ENCODE results near the gene SLC9A3. TPM values are rescaled to one million over a fixed set of nuclear protein-coding genes. Genes with fewer than 3 reads are reported as not detected.

Gene SLC9A3
- total RNA-seq, 2 donors from 2014 or later, result 1.3 to 1.8 TPM

GRCh38 chr5:499233-500209 is 24.7 kb downstream of the SLC9A3 start:
- H3K27ac Mint-ChIP-seq, result no peak overlapping the region
- no peaks in the 10 kb centered on the region for H3K9me3 Mint-ChIP-seq
- ATAC-seq (replicated peaks in 1 of 2) (no peak), DNase-seq (no peak)
- peaks cover 35% of the 10 kb centered on the region for H3K27me3 Mint-ChIP-seq (ENCODE audit: low read depth)
- no peaks in the 10 kb centered on the region for H3K4me1 Mint-ChIP-seq (ENCODE audit: low read depth)
- no peak overlapping the region for H3K4me3 Mint-ChIP-seq
- H3K36me3 Mint-ChIP-seq (ENCODE audit: insufficient read depth in 2 of 2), result no peaks in the 10 kb centered on the region

- no peak for DNase-seq
- H3K27me3 Mint-ChIP-seq (ENCODE audit: low read depth), result peaks cover 31% of the 10 kb centered on the region
- no peaks in the 10 kb centered on the region for H3K36me3 Mint-ChIP-seq (ENCODE audit: insufficient read depth in 2 of 2)
- no peak overlapping the region for H3K27ac Mint-ChIP-seq
- H3K4me1 Mint-ChIP-seq (ENCODE audit: low read depth), result no peaks in the 10 kb centered on the region
- ATAC-seq (replicated peaks in 1 of 2), result no peak
- no peak overlapping the region for H3K4me3 Mint-ChIP-seq
- no peaks in the 10 kb centered on the region for H3K9me3 Mint-ChIP-seq
Measured at GRCh38 chr5:497871-498509, 26.3 kb downstream of the SLC9A3 start.

GRCh38 chr5:497090-497700 is 27.1 kb downstream of the SLC9A3 start:
- Mint-ChIP-seq H3K27ac (no peak overlapping the region), H3K27me3 (ENCODE audit: low read depth) (peaks cover 23% of the 10 kb centered on the region), H3K36me3 (ENCODE audit: insufficient read depth in 2 of 2) (no peaks in the 10 kb centered on the region), H3K9me3 (no peaks in the 10 kb centered on the region), H3K4me1 (ENCODE audit: low read depth) (no peaks in the 10 kb centered on the region), H3K4me3 (no peak overlapping the region)
- DNase-seq (no peak), ATAC-seq (replicated peaks in 1 of 2) (no peak)

GRCh38 chr5:496028-496427 is 28.2 kb downstream of the SLC9A3 start:
- Mint-ChIP-seq H3K4me1 (ENCODE audit: low read depth) (no peaks in the 10 kb centered on the region), H3K36me3 (ENCODE audit: insufficient read depth in 2 of 2) (no peaks in the 10 kb centered on the region), H3K4me3 (no peak overlapping the region), H3K9me3 (no peaks in the 10 kb centered on the region), H3K27ac (no peak overlapping the region), H3K27me3 (ENCODE audit: low read depth) (peaks cover 19% of the 10 kb centered on the region)
- DNase-seq (no peak), ATAC-seq (replicated peaks in 1 of 2) (no peak)

GRCh38 chr5:494667-495255 is 29.5 kb downstream of the SLC9A3 start:
- Mint-ChIP-seq H3K4me1 (ENCODE audit: low read depth) (no peaks in the 10 kb centered on the region), H3K27ac (no peak overlapping the region), H3K9me3 (no peaks in the 10 kb centered on the region), H3K4me3 (no peak overlapping the region), H3K36me3 (ENCODE audit: insufficient read depth in 2 of 2) (no peaks in the 10 kb centered on the region), H3K27me3 (ENCODE audit: low read depth) (peaks cover 13% of the 10 kb centered on the region)
- DNase-seq (no peak), ATAC-seq (replicated peaks in 1 of 2) (no peak)

GRCh38 chr5:493758-494157 is 30.5 kb downstream of the SLC9A3 start:
- Mint-ChIP-seq H3K4me1 (ENCODE audit: low read depth) (no peaks in the 10 kb centered on the region), H3K4me3 (no peak overlapping the region), H3K27ac (no peak overlapping the region), H3K27me3 (ENCODE audit: low read depth) (peaks cover 13% of the 10 kb centered on the region), H3K9me3 (no peaks in the 10 kb centered on the region), H3K36me3 (ENCODE audit: insufficient read depth in 2 of 2) (no peaks in the 10 kb centered on the region)
- no peak for ATAC-seq (replicated peaks in 1 of 2)
- DNase-seq, result no peak

- DNase-seq (no peak), ATAC-seq (replicated peaks in 1 of 2) (no peak)
- Mint-ChIP-seq H3K27ac (no peak overlapping the region), H3K9me3 (no peaks in the 10 kb centered on the region), H3K4me1 (ENCODE audit: low read depth) (no peaks in the 10 kb centered on the region), H3K27me3 (ENCODE audit: low read depth) (peaks cover 11% of the 10 kb centered on the region), H3K36me3 (ENCODE audit: insufficient read depth in 2 of 2) (no peaks in the 10 kb centered on the region), H3K4me3 (no peak overlapping the region)
Measured at GRCh38 chr5:493119-493701, 31.0 kb downstream of the SLC9A3 start.

- ATAC-seq (replicated peaks in 1 of 2), result no peak
- no peak for DNase-seq
- Mint-ChIP-seq H3K4me1 (ENCODE audit: low read depth) (no peaks in the 10 kb centered on the region), H3K4me3 (no peak overlapping the region), H3K36me3 (ENCODE audit: insufficient read depth in 2 of 2) (no peaks in the 10 kb centered on the region), H3K27me3 (ENCODE audit: low read depth) (peaks cover 7% of the 10 kb centered on the region), H3K9me3 (no peaks in the 10 kb centered on the region), H3K27ac (no peak overlapping the region)
Measured at GRCh38 chr5:492314-492893, 31.8 kb downstream of the SLC9A3 start.

- Mint-ChIP-seq H3K4me3 (no peak overlapping the region), H3K27ac (no peak overlapping the region), H3K4me1 (ENCODE audit: low read depth) (no peaks in the 10 kb centered on the region), H3K9me3 (no peaks in the 10 kb centered on the region), H3K36me3 (ENCODE audit: insufficient read depth in 2 of 2) (no peaks in the 10 kb centered on the region), H3K27me3 (ENCODE audit: low read depth) (peaks cover 7% of the 10 kb centered on the region)
- no peak for DNase-seq
- no peak for ATAC-seq (replicated peaks in 1 of 2)
Measured at GRCh38 chr5:491856-492155, 32.4 kb downstream of the SLC9A3 start.

GRCh38 chr5:491119-491855 is 33.0 kb downstream of the SLC9A3 start:
- Mint-ChIP-seq H3K27me3 (ENCODE audit: low read depth) (peaks cover 2% of the 10 kb centered on the region), H3K36me3 (ENCODE audit: insufficient read depth in 2 of 2) (no peaks in the 10 kb centered on the region)
- ATAC-seq (replicated peaks in 1 of 2), result no peak

GRCh38 chr5:490116-491106 is 33.8 kb downstream of the SLC9A3 start:
- no peak for ATAC-seq (replicated peaks in 1 of 2)
- Mint-ChIP-seq H3K36me3 (ENCODE audit: insufficient read depth in 2 of 2) (no peaks in the 10 kb centered on the region), H3K4me1 (ENCODE audit: low read depth) (peaks cover 5% of the 10 kb centered on the region), H3K4me3 (no peak overlapping the region), H3K27ac (no peak overlapping the region), H3K9me3 (no peaks in the 10 kb centered on the region), H3K27me3 (ENCODE audit: low read depth) (no peaks in the 10 kb centered on the region)
- no peak for DNase-seq

More at GRCh38 chr5:491119-491855, 33.0 kb downstream of the SLC9A3 start:
- no peak for DNase-seq
- no peaks in the 10 kb centered on the region for H3K9me3 Mint-ChIP-seq
- H3K4me3 Mint-ChIP-seq, result no peak overlapping the region
- peaks cover 3% of the 10 kb centered on the region for H3K4me1 Mint-ChIP-seq (ENCODE audit: low read depth)
- H3K27ac Mint-ChIP-seq, result no peak overlapping the region

Measured in activated T-cell treated with anti-CD3 and anti-CD28 coated beads, Interleukin-2, amount 50 U/mL, for 72 hours (primary cell).